ENCODE measurements around the gene PSORS1C2.

The PSORS1C2 gene

DNA sequence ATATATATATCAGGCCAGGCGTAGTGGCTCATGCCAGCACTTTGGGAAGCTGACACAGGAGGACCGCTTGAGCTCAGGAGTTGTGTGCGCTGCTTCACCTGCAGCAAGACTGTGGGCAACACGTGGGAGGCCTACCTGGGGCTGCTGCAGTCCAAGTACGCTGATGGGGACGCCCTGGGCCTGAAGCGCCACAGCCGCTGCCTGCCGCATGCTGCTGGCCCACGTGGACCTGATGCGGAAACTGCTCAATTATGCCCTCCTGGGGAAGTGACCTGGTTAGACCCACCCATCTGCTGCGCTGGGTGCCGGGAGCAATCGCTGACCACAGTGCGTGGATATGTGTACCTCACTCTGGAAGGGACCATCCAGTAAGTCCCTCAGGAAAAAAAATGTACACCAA lies 1.8 kb upstream of the PSORS1C2 start:
- no peaks in the 10 kb centered on the region for H4K20me1 ChIP-seq (ENCODE audit: low read depth, low read length)
- H3K9ac ChIP-seq (ENCODE audit: low read length): no peak overlapping the region
- no peak overlapping the region for H3K4me2 ChIP-seq (ENCODE audit: low read depth, low read length, poor library complexity, severe bottlenecking)
- no peaks in the 10 kb centered on the region for H3K79me2 ChIP-seq (ENCODE audit: insufficient read depth, low read length)
- H3K27ac ChIP-seq (ENCODE audit: low read depth, low read length): no peak overlapping the region
- H3K4me3 ChIP-seq (ENCODE audit: insufficient read depth, low read length, poor library complexity, severe bottlenecking): no peak overlapping the region
- H3K36me3 ChIP-seq (ENCODE audit: low read length): no peaks in the 10 kb centered on the region
- H3K9me3 ChIP-seq (ENCODE audit: insufficient read depth, low read length): no peaks in the 10 kb centered on the region
- H3K9me2 ChIP-seq (replicated peaks; ENCODE audit: insufficient read depth, low read length): no peaks in the 10 kb centered on the region
- H3K27me3 ChIP-seq (ENCODE audit: low read length): no peaks in the 10 kb centered on the region
- no peaks in the 10 kb centered on the region for H3F3A ChIP-seq (ENCODE audit: insufficient read depth)
- no peak overlapping the region for H2AFZ ChIP-seq (ENCODE audit: low read depth, low read length, severe bottlenecking)
- no peak for TF ChIP-seq EZH2phosphoT487 (conservative IDR thresholded peaks at IDR 0.05; ENCODE audit: low read length)
- TF ChIP-seq, protein P1, sequence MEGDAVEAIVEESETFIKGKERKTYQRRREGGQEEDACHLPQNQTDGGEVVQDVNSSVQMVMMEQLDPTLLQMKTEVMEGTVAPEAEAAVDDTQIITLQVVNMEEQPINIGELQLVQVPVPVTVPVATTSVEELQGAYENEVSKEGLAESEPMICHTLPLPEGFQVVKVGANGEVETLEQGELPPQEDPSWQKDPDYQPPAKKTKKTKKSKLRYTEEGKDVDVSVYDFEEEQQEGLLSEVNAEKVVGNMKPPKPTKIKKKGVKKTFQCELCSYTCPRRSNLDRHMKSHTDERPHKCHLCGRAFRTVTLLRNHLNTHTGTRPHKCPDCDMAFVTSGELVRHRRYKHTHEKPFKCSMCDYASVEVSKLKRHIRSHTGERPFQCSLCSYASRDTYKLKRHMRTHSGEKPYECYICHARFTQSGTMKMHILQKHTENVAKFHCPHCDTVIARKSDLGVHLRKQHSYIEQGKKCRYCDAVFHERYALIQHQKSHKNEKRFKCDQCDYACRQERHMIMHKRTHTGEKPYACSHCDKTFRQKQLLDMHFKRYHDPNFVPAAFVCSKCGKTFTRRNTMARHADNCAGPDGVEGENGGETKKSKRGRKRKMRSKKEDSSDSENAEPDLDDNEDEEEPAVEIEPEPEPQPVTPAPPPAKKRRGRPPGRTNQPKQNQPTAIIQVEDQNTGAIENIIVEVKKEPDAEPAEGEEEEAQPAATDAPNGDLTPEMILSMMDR (IDR thresholded peaks at IDR 0.05; ENCODE audit: insufficient read depth, low read length, poor library complexity, severe bottlenecking): no peak

DNA sequence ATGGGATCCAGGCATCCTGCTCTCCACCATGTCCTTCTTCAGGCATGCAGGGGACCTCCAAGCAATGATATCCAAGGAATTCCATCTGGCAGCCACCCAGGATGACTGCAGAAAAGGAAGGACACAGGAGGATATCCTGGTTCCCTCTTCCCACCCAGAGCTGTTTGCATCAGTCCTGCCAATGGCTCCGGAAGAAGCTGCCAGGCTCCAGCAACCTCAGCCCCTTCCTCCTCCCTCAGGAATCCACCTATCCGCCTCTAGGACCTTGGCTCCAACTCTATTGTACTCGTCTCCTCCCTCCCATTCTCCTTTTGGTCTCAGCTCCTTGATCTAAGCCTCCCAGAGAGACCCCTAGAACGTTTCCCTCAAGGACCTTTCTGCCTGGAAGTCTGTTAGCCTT lies 733 bp upstream of the PSORS1C2 start:
- no peak for TF ChIP-seq EZH2phosphoT487 (conservative IDR thresholded peaks at IDR 0.05; ENCODE audit: low read length)
- TF ChIP-seq, protein P1 (IDR thresholded peaks at IDR 0.05; ENCODE audit: insufficient read depth, low read length, poor library complexity, severe bottlenecking): no peak
- no peak overlapping the region for H3K27ac ChIP-seq (ENCODE audit: low read depth, low read length)

DNA sequence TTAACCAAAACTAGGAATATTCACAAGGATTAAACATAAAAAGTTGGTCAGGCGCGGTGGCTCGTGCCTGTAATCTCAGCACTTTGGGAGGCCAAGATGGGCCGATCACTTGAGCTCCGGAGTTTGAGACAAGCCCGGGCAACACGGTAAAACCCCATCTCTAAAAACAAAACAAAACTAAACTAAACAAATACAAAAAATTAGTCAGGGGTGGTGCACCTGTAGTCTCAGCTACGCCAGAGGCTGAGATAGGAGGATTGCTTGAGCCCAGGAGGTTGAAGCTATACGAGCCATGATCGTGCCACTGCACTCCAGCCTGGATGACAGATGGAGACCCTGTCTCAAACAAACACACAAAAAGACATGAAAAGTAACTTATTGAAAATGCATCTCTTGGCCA lies 3.2 kb downstream of the PSORS1C2 start:
- Histone ChIP-seq H3K4me2 (ENCODE audit: low read depth, low read length, poor library complexity, severe bottlenecking) (no peak overlapping the region), H3K4me3 (ENCODE audit: insufficient read depth, low read length, poor library complexity, severe bottlenecking) (no peak overlapping the region)

More for the DNA sequence above, 733 bp upstream of the PSORS1C2 start:
- Histone ChIP-seq H3F3A (ENCODE audit: insufficient read depth) (no peaks in the 10 kb centered on the region), H3K4me3 (ENCODE audit: insufficient read depth, low read length, poor library complexity, severe bottlenecking) (no peak overlapping the region), H2AFZ (ENCODE audit: low read depth, low read length, severe bottlenecking) (no peak overlapping the region), H4K20me1 (ENCODE audit: low read depth, low read length) (no peaks in the 10 kb centered on the region), H3K79me2 (ENCODE audit: insufficient read depth, low read length) (no peaks in the 10 kb centered on the region), H3K36me3 (ENCODE audit: low read length) (no peaks in the 10 kb centered on the region), H3K27me3 (ENCODE audit: low read length) (no peaks in the 10 kb centered on the region), H3K9me2 (replicated peaks; ENCODE audit: insufficient read depth, low read length) (no peaks in the 10 kb centered on the region), H3K9me3 (ENCODE audit: insufficient read depth, low read length) (no peaks in the 10 kb centered on the region), H3K4me2 (ENCODE audit: low read depth, low read length, poor library complexity, severe bottlenecking) (no peak overlapping the region), H3K9ac (ENCODE audit: low read length) (no peak overlapping the region)

More for the DNA sequence above, 3.2 kb downstream of the PSORS1C2 start:
- no peaks in the 10 kb centered on the region for H3K27me3 ChIP-seq (ENCODE audit: low read length)
- no peaks in the 10 kb centered on the region for H3K9me3 ChIP-seq (ENCODE audit: insufficient read depth, low read length)
- H2AFZ ChIP-seq (ENCODE audit: low read depth, low read length, severe bottlenecking): no peak overlapping the region
- no peaks in the 10 kb centered on the region for H3K36me3 ChIP-seq (ENCODE audit: low read length)
- no peak for TF ChIP-seq EZH2phosphoT487 (conservative IDR thresholded peaks at IDR 0.05; ENCODE audit: low read length)
- TF ChIP-seq, protein P1 (IDR thresholded peaks at IDR 0.05; ENCODE audit: insufficient read depth, low read length, poor library complexity, severe bottlenecking): no peak
- no peaks in the 10 kb centered on the region for H3K79me2 ChIP-seq (ENCODE audit: insufficient read depth, low read length)
- H4K20me1 ChIP-seq (ENCODE audit: low read depth, low read length): no peaks in the 10 kb centered on the region
- no peaks in the 10 kb centered on the region for H3F3A ChIP-seq (ENCODE audit: insufficient read depth)
- H3K9me2 ChIP-seq (replicated peaks; ENCODE audit: insufficient read depth, low read length): no peaks in the 10 kb centered on the region
- H3K9ac ChIP-seq (ENCODE audit: low read length): no peak overlapping the region
- no peak overlapping the region for H3K27ac ChIP-seq (ENCODE audit: low read depth, low read length)

Data from SU-DHL-6 (cell line).